GM18499 (cell line): Measurements from ENCODE around the gene OR8D1.
"Not testable (repeated sequence)": the region's sequence is repeated elsewhere in the genome, so short reads cannot be mapped to it uniquely, and the experiment has no call there.

Source experiments
- ATAC-seq: cut with Tn5 transposase; IDR thresholded peaks from one replicate; pipeline ENCODE4 v1.9.1; 2021; ENCODE audit warnings: moderate number of reproducible peaks; ENCODE audit not compliant: insufficient read depth, unreplicated experiment

The OR8D1 gene

DNA sequence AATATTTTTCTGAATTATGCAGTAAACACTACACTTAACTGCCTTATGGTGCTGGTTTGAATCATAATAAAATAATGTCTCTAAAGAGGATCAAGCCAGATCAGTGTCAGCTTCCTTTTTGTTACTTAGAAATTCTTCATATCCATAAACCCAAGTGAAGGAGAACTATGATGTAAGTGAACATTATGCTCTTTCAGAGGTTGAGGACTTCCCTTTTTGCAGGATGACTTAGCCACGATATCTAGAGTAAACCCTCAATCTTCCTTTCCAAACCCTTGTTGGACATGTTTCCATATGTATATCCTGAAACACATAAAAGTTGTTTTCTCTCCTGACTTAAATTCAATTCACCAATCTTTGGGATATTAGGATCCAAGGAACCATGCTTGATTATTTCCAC is 19.1 kb downstream of the OR8D1 start:
- ATAC-seq: no peak

DNA sequence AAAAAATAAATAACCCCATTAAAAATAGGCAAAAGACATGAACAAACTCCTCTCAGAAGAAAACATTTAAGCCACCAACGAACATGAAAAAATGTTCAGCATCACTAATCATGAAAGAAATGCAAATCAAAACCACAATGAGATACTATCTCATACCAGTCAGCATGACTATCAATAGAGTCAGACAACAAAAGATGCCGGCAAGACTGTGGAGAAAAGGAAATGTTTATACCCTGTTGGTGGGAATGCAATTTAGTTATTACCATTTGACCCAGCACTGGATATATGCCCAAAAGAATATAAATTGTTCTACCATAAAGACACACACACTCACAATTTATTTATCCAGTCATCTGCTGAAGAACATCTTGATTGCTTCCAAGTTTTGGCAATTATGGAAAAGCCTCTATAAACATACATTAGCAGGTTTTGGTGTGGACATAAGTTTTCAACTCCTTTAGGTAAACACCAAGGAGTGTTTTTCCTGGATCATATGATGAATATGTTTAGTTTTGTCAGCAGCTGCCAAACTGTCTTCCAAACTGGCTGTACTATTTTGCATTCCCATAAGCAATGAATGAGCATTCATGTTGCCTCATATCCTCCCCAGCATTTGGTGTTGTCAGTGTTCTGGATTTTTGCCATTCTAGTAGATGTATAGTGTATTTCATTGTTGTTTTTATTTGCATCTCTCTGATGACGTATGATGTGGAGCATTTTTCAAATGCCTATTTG is 28.0 kb downstream of the OR8D1 start:
- ATAC-seq: no peak

DNA sequence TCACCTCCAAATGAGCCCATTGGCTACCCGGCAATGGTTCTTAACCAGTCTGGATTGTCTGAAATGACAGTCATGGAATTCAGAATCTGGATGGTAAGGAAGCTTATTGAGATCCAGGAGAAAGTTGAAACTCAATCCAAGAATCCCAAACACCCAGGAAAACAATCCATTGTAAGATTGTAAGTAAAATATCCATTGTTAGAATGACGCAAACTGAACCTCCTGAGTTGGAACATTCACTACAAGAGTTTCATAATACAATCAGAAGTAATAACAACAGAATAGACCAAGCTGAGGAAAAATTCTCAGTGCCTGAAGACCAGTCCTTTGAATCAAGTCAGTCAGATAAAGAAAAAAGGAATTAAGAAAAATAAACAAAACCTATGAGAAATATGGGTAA is 35.5 kb downstream of the OR8D1 start:
- ATAC-seq: no peak

DNA sequence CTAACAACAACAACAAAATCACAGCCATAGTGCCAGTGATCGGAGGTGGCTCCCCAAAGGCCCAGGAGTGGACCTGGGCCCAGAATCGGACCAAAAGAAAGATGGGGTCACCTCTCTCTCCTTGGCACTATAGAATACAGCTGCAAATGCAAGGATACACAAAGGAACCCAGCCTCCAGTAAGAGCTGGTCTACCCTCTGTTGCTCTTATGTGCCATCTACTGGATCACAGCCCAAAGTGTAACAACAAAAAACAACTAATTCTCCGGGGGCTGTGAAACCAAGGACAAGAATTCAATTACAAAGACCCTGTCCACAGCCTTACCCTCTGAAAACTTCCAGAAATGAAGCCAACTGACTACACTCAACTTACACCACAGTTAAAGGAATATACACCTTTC is 35.9 kb downstream of the OR8D1 start:
- ATAC-seq: no peak

DNA sequence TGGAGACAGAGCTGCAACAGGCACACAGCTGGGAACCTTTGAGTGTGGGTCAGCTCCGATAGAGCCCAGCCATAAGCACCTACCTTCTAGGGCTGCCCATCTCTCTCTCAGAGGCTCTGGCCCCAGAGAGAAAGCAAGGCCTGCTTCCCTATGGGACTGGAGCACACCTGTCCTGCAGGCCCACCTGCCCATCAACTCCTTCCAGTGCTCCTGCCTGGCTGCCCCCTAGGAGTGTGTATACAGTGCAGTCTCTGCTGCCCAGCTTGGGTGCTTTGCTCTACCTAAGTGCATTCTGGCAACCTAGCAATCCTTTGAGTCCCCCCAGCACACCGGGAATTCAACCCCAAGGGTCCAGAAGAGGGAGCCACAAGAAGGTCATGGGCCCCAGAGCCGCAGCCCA is 36.5 kb downstream of the OR8D1 start:
- ATAC-seq: no peak

DNA sequence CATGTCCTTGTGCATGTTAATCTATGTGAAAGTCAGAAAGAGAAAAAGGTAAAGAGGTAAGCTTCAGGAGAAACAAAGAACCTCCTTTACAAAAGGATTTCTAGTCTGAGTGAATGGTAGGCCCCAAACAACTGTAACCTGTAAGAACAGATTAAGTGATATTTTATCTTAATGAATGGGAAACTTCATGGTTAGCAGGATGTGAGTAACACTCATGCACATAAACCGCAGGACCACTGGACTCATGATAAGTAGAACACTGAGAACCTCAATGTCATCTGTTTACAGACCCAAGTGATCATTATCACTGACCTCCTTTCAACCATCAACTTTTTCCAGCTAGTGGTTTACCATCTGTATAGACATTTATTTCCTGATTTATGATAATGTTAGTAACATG is 37.7 kb downstream of the OR8D1 start:
- no peak for ATAC-seq

DNA sequence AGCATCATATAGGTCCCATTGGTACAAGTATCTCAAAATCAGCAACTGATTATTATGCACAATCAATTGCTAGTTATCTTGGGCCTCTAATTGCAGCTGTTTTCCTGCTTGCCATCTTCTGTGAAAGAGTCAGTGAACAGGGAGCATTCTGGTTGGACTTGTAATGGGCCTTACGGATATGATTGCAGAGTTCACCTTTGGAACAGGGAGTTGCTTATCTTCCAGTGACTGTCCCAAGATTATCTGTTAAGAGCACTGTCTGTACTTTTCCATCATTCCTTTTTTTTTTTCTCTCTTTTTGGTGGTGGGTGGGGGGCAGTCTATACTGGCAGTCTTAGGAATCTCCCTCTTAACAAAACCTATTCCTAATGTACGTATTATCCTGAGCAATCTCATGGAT is 39.7 kb downstream of the OR8D1 start:
- ATAC-seq: no peak

DNA sequence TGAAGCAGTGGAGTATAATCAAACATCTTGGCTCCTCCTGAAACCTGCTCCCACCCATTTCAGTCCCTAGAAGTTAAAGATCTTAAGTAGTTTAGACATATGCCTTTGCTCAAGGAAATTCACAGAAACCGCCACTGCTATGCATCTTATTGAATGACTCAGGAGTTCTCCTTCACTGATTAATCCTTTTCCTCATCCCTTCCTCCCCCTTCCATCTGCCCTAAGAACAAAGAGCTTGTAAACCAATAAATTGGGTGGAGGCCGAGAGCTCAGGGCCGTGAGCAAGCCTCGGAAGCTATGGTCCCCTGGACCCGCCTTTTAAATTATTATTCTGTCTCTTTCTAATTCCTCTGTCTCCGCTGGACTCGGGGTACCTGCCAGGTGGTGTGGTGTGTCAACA is 42.9 kb downstream of the OR8D1 start:
- not testable (repeated sequence) for ATAC-seq

DNA sequence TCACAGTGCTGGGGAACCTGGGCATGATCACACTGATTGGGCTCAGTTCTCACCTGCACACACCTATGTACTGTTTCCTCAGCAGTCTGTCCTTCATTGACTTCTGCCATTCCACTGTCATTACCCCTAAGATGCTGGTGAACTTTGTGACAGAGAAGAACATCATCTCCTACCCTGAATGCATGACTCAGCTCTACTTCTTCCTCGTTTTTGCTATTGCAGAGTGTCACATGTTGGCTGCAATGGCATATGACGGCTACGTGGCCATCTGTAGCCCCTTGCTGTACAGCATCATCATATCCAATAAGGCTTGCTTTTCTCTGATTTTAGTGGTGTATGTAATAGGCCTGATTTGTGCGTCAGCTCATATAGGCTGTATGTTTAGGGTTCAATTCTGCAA is 48.7 kb downstream of the OR8D1 start:
- not testable (repeated sequence) for ATAC-seq

DNA sequence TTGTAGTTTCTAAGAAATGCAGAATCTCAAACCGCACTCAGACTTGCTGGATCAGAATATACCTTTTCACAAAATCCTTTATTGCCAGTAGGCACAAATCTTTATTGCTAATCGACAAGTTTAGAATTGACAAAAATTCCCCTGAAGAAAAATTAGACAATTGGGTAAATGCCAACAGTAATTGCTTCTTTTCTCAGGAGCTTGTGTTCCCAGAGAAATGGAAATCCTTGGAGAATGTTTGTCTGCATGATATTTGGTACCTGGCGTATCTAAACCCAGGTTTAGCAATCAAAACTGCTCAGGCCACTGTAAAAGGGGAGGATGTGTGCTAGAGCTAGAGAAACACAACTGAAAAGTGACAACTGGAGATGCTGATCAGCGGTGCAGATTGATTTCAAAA is 57.7 kb downstream of the OR8D1 start, which contains the start of gene OR8G5:
Gene OR8G5, plus strand, starts transcription at position 301 of the 400 bp plus-strand sequence. CDS start 8,556 bp downstream, outside the sequence.
- ATAC-seq: no peak
